ENCODE measurements around the gene KRT74. TPM values are rescaled to one million over a fixed set of nuclear protein-coding genes. Genes with fewer than 3 reads are reported as not detected.
"Not testable (repeated sequence)": the region's sequence is repeated elsewhere in the genome, so short reads cannot be mapped to it uniquely, and the experiment has no call there.

The KRT74 gene
- total RNA-seq, 1 donor from 2014 or later: not detected

- ATAC-seq (ENCODE audit: poor library complexity): no peak
- intact Hi-C loops (cut with DNase I): no loop called here
- DNase-seq: no peak
Observed at GRCh38 chr12:52605542-52605941, 31.9 kb upstream of the KRT74 start.

- DNase-seq (no peak), ATAC-seq (ENCODE audit: poor library complexity) (no peak)
- intact Hi-C loops (cut with DNase I): no loop called here
Observed at GRCh38 chr12:52604859-52605258, 31.2 kb upstream of the KRT74 start.

GRCh38 chr12:52603314-52603713 is 29.7 kb upstream of the KRT74 start:
- intact Hi-C loops (cut with DNase I): no loop called here
- ATAC-seq (ENCODE audit: poor library complexity) (no peak), DNase-seq (no peak)

GRCh38 chr12:52602552-52602951 is 28.9 kb upstream of the KRT74 start:
- intact Hi-C loops (cut with DNase I): no loop called here
- DNase-seq (no peak), ATAC-seq (ENCODE audit: poor library complexity) (no peak)

GRCh38 chr12:52601671-52602070 is 28.0 kb upstream of the KRT74 start:
- intact Hi-C loops (cut with DNase I): no loop called here
- no peak for ATAC-seq (ENCODE audit: poor library complexity)
- no peak for DNase-seq

GRCh38 chr12:52600941-52601481 is 27.4 kb upstream of the KRT74 start, which contains the start of gene KRT72:
KRT72 (minus strand) TSS chr12:52601463; CDS start chr12:52601452, 11 bp downstream.
- intact Hi-C loops (cut with DNase I): no loop called here
- ATAC-seq (ENCODE audit: poor library complexity) (no peak), DNase-seq (no peak)

GRCh38 chr12:52600475-52600874 is 26.8 kb upstream of the KRT74 start:
- DNase-seq (no peak), ATAC-seq (ENCODE audit: poor library complexity) (no peak)
- intact Hi-C loops (cut with DNase I): no loop called here

GRCh38 chr12:52600071-52600470 is 26.4 kb upstream of the KRT74 start:
- intact Hi-C loops (cut with DNase I): no loop called here
- ATAC-seq (ENCODE audit: poor library complexity): no peak

GRCh38 chr12:52598966-52599365 is 25.3 kb upstream of the KRT74 start:
- DNase-seq (no peak), ATAC-seq (ENCODE audit: poor library complexity) (no peak)
- intact Hi-C loops (cut with DNase I): no loop called here

More at GRCh38 chr12:52600071-52600470, 26.4 kb upstream of the KRT74 start:
- no peak for DNase-seq

GRCh38 chr12:52594237-52594636 is 20.6 kb upstream of the KRT74 start:
- DNase-seq; ATAC-seq (ENCODE audit: poor library complexity); intact Hi-C loops (cut with DNase I): not testable (repeated sequence)

- DNase-seq: no peak
- intact Hi-C loops (cut with DNase I): no loop called here
Observed at GRCh38 chr12:52591521-52591920, 17.9 kb upstream of the KRT74 start.

GRCh38 chr12:52590021-52590420 is 16.4 kb upstream of the KRT74 start:
- no peak for ATAC-seq (ENCODE audit: poor library complexity)
- intact Hi-C loops (cut with DNase I): no loop called here
- DNase-seq: no peak

More at GRCh38 chr12:52591521-52591920, 17.9 kb upstream of the KRT74 start:
- no peak for ATAC-seq (ENCODE audit: poor library complexity)

- intact Hi-C loops (cut with DNase I): loop anchor here (10.0 kb wide), 1 partner anchor 433 kb away; no protein-coding TSS in a partner anchor
- ATAC-seq (ENCODE audit: poor library complexity): no peak
Observed at GRCh38 chr12:52587563-52587962, 13.9 kb upstream of the KRT74 start.

GRCh38 chr12:52585946-52586345 is 12.3 kb upstream of the KRT74 start:
- intact Hi-C loops (cut with DNase I): loop anchor here (10.0 kb wide), 1 partner anchor 431 kb away; no protein-coding TSS in a partner anchor
- ATAC-seq (ENCODE audit: poor library complexity): no peak
- no peak for DNase-seq

More at GRCh38 chr12:52587563-52587962, 13.9 kb upstream of the KRT74 start:
- DNase-seq: no peak

GRCh38 chr12:52585066-52585465 is 11.4 kb upstream of the KRT74 start:
- intact Hi-C loops (cut with DNase I): loop anchor here (10.0 kb wide), 1 partner anchor 430 kb away; no protein-coding TSS in a partner anchor

GRCh38 chr12:52584156-52584682 is 10.6 kb upstream of the KRT74 start:
- intact Hi-C loops (cut with DNase I): loop anchor here (10.0 kb wide), 1 partner anchor 429 kb away; no protein-coding TSS in a partner anchor
- DNase-seq (no peak), ATAC-seq (ENCODE audit: poor library complexity) (no peak)

More at GRCh38 chr12:52585066-52585465, 11.4 kb upstream of the KRT74 start:
- DNase-seq (no peak), ATAC-seq (ENCODE audit: poor library complexity) (no peak)

- DNase-seq (no peak), ATAC-seq (ENCODE audit: poor library complexity) (peak; percentile 90)
- intact Hi-C loops (cut with DNase I): loop anchor here (2.0 to 10.0 kb wide), 2 partner anchors 298 to 428 kb away; no protein-coding TSS in a partner anchor
Observed at GRCh38 chr12:52582971-52583456, 9.4 kb upstream of the KRT74 start.

- no peak for DNase-seq
- ATAC-seq (ENCODE audit: poor library complexity): no peak
- intact Hi-C loops (cut with DNase I): loop anchor here (2.0 to 10.0 kb wide), 2 partner anchors 298 to 428 kb away; no protein-coding TSS in a partner anchor
Observed at GRCh38 chr12:52582486-52582885, 8.8 kb upstream of the KRT74 start.

- intact Hi-C loops (cut with DNase I): loop anchor here (10.0 kb wide), 1 partner anchor 427 kb away; no protein-coding TSS in a partner anchor
- no peak for ATAC-seq (ENCODE audit: poor library complexity)
Observed at GRCh38 chr12:52581481-52581880, 7.8 kb upstream of the KRT74 start.

GRCh38 chr12:52581066-52581465 is 7.4 kb upstream of the KRT74 start:
- intact Hi-C loops (cut with DNase I): loop anchor here (10.0 kb wide), 1 partner anchor 426 kb away; no protein-coding TSS in a partner anchor
- DNase-seq (no peak), ATAC-seq (ENCODE audit: poor library complexity) (no peak)

More at GRCh38 chr12:52581481-52581880, 7.8 kb upstream of the KRT74 start:
- DNase-seq: no peak

All from Right ventricle myocardium superior (tissue), 1 donor.